SK-N-MC (cell line): ENCODE measurements around the gene COX17.

Experiments
- EZH2 ChIP-seq: fragments of 200-600 bp; sonication (generic); IDR thresholded peaks from one replicate; pipeline ENCODE4 v1.6.1; 2017; ENCODE audit warnings: antibody characterized with exemption
- FOXP2 ChIP-seq: optimal IDR thresholded peaks from 2 replicates; pipeline ENCODE3; 2011; ENCODE audit warnings: mild to moderate bottlenecking, moderate library complexity; ENCODE audit not compliant: insufficient read depth; ENCODE audit errors: extremely low read length, control extremely low read depth
- POLR2AphosphoS5 ChIP-seq: IDR thresholded peaks from 2 replicates; pipeline ENCODE4 v1.6.1; 2012; ENCODE audit warnings: mild to moderate bottlenecking, low read depth, low read length, borderline replicate concordance

- no peak for TF ChIP-seq POLR2AphosphoS5
- TF ChIP-seq EZH2, result no peak
- no peak for TF ChIP-seq FOXP2
These were observed 1.9 kb downstream of the COX17 start for GRCh38 chr3:119675188-119675874.
